Activated CD8-positive, alpha-beta memory T cell treated with anti-CD3 and anti-CD28 coated beads, Interleukin-2, amount 50 U/mL, for 4 hours (primary cell): ENCODE measurements around the gene AAR2.

ENCODE experiments used
- DNase-seq: peaks from one replicate; pipeline ENCODE4 v3.0.0-alpha.2; 2020

Gene AAR2

DNA sequence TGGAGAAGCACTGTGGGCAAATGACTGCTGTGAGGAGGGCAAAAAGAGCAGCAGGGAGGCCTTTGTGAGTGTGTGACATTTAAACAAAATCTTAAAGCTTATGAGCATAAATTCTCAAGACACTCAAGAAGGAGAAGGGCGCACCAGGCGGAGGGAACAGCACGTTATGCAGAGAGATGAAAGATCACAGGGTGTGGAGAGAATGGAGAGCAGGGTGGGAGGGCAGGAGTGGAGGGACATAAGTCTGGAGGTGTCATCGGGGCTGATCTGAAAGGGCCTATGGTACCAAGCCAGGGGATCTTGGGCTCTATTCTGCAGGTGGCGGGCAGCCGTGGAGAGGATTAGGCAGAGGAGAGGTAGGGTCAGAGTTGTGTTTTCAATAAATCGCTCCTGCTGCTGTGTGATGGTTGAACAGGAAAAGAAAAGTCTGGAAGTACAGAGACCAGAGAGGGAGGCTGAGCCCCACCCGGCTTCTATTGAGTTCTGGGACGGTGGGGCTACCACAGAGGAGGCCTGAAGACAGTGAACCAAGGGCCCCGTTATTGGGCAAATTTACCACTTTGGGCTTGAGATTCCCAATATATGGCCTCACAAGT, 45.6 kb downstream of the AAR2 start:
- DNase-seq, result no peak

DNA sequence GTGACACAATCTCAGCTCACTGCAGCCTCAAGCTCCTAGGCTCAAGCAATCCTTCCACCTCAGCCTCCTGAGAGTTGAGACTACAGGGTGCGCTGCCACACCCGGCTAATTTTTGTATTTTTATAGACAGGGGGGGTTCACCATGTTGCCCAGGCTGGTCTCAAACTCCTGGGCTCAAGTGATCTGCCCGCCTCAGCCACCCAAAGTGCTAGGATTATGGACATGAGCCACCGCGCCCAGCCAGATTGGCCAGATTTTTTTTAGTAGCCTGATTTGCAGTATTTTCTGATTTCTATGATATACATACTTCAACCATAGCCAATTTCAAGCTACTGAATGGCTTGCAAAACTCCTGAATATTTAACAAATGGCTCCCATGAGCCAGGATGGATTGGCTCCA, 48.5 kb downstream of the AAR2 start:
- DNase-seq, result no peak

DNA sequence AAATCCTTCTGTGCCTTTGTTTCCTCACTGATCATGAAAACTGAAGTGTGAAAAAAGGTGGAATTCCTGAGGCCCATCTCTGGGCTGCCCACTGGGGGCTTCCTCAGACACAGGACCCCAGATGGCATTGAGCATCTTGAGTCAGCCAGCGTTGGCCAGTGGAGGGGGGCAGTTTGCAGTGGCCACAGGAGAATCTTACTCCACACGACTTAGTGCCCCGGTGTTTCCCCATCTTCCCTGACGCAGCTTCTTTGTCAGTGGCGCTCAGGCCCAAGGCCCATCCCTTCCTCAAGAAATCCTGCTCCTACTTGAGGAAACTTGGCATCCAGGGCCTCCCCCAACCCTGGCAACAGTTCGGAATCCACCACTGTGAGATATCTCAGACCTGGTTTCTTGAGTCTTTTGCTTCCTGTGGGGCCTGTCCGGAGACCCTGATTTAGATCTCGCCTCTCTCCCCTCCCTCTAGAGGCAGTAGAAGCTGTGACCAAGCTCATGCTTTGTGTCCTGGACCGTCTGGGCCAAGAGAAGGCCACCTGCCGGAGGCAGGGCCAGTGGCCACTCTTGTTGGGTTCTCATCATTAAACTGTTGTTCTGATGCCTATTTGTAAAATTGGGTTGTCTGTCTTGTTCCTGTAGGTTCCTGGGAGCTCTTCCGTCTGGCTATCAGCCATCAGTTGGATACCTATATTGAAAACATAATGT, 49.6 kb downstream of the AAR2 start:
- DNase-seq, result no peak

DNA sequence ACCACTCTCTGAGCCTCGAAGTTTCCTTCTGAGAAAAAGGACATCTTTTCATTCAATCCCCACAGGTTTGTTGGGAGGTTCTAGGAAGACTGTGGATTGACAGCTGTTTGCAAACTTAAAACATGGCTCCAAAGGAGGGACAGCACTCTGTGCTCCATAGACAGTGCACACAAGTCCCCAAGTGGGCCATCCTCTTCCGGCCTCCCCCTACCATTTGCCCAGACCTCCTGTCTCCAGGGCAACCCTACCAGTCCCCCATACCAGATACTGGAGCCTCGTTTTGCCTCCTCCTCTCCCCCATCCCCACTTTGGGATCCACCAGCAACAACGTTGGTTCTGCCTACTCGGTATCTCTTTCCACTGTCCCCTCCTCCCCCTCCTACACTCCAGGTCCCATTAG, 61.4 kb downstream of the AAR2 start:
- DNase-seq, result no peak

DNA sequence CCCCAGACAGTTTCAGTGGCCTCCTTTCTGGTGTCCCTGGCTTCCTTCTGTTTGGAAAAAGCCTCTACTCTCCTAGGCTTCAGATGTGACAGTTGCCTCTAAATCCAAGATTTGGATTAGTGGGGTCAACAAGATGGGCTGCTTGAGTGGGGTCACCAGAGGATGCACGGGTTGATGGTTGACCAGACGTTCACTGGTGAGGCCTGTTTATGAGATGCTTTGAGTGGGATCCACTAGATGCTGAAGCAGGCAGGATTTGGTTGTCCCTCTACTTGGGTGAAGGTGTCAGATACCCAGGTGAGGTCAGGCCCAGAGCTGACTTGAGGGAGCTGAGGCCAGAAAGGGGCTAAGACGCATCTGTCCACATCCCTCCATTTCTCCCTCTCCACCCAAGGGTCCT, 61.8 kb downstream of the AAR2 start:
- DNase-seq, result no peak

DNA sequence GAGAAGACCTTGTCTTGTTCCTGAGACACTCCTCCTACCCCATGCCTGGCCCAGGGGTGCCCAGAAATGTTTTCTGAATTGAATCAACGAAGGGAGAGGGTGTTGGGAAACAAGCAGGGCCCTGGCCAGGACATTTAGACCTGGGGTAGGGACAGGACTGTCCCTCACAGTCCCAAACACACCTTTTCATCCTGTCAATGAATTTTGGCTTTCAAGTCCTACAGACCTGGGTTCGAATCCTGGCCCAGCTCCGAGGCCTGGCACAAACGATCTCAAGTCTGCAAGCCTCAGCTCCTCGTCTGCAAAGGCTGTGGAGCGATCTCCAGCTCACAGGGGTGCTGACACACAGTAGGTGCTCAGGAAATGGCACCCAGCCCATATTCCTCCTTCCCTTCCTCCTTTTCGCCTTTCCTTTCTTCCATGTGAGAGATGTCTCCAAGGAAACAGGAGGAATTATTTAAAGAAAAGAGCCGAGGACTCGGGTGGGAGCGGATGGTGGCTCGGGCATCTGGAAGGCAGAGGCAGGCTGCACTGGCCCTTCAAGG, 62.6 kb downstream of the AAR2 start:
- DNase-seq, result no peak

DNA sequence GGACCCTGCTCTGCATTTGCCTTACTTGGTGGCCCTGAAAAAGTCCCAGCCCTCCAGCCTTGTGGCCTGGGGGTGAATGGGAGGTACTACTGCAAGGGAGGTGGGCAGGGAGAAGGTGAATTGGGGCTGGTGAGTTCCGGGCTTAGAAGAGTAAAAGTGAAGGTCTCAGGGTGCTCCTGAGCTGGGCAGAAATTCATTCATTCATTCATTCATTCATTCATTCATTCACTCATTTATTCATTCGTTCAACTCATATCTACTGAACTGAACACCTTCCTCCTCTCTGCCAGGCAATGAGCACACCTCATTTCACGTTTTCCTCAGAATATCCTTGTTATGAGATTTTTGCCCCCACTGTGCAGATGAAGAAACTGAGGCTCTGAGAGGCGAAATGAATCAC, 63.2 kb downstream of the AAR2 start:
- no peak for DNase-seq

DNA sequence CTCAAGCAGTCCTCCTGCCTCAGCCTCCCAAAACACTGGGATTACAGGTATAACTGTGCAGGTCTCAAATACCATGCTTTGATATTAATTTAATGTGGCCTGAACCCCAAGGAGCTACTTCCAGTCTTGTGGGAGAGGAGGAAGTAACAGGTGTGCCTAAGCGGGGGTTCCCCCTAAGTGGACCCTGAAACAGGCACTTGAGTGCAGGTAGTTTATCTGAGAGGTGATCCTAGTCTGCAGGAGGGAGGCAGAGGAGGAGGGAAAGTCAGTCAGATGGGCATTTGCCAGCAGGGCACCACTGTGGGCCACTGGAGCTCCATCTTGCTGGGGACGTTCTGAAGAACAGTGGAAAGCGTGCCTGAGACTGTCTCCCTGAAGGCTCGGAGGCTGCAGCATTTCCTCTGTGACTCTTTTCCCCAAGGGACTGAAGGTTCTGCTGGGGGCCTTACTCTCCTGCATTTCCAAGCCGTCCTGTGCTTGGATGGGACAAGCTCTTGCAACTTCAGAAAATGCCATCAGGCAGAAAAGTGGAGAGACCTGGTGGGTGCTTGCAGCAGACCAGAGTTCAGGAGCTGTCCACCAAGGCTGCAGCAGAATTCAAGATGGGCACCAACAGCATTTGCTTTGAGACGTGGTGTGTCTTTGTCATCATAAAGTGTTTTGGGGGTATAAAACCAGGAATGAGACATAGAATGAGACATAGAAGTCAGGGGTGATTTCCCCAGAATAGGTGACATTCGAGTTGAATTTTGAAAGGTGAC, 65.3 kb downstream of the AAR2 start:
- no peak for DNase-seq

DNA sequence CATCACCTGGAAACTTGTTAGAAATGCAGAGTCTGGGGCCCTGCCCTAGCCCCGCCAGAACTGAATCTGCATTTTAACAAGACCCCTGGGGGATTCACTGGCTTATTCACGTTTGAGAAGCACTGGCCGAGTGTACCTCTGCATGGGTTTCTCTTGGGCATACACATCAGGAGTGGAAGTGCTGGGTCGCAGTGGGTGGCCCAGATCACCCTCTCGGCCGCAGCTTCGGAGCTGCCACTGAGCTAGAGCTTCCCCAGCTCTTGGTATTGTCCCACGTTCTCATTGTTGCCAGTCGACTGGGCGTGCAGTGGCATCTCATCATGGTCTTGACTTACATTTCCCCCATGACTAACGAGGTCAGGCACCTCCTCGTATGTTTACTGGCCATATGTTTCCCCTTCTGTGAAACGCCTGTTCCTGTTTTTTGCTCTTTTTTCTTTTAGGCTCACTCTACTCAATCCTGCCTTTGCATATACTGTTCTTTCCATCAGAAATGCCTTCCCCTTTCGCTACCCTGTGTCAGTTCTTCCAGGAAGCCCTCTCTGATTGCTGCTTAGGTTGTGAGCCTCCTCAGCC, 66.8 kb downstream of the AAR2 start:
- no peak for DNase-seq

DNA sequence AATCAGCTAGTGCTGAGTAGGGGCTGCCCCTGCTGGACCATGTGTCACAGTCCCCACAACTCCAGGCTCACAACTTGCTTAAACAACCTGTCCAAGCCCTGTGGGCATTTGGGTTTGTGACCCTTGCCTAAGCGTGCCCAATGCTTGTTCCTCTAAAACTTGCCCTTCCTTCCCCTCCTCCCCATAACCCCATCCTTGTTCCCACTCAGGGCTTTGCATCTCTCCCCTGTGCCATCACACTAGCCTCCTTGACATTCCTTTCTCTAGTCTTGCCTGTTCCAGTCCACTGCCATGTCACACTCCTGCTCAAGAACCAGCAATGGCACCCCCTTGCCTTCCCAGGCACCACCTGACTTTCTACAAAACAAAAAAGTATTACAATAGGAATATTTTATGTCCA, 67.6 kb downstream of the AAR2 start:
- DNase-seq, result no peak

DNA sequence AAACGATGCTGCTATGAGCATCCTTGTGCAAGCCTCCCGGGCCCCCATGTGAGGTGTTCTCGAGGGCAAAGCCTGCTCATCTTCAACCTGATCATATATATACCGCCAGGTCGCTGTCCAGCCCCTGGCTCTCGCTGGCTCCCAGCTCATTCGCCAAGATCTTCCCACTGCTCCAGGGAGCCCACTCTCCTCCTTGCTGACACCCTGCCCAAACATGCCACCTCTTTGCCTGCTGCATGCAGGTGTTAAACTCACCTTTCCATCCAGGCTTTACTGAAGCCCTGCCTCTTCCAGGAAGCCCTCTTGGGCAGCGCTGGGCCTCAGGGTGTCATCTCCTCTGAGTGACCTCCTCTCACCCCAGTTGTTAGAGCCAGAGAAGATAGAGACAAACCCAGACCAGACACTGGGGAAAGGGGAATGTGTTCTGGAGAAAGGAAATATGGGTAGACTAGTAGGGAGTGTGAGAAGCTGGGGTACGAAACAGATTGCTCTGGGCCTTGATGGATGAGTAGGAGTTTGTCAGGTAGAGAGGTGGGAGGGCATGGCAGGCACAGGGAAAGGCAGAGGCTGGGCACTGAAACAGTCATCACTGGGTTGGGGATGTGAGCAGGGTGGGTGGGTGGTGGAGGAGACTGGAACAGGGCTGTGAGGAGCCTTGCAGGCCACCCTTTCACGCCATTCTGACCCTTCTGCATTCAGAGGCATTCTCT, 68.7 kb downstream of the AAR2 start:
- no peak for DNase-seq

DNA sequence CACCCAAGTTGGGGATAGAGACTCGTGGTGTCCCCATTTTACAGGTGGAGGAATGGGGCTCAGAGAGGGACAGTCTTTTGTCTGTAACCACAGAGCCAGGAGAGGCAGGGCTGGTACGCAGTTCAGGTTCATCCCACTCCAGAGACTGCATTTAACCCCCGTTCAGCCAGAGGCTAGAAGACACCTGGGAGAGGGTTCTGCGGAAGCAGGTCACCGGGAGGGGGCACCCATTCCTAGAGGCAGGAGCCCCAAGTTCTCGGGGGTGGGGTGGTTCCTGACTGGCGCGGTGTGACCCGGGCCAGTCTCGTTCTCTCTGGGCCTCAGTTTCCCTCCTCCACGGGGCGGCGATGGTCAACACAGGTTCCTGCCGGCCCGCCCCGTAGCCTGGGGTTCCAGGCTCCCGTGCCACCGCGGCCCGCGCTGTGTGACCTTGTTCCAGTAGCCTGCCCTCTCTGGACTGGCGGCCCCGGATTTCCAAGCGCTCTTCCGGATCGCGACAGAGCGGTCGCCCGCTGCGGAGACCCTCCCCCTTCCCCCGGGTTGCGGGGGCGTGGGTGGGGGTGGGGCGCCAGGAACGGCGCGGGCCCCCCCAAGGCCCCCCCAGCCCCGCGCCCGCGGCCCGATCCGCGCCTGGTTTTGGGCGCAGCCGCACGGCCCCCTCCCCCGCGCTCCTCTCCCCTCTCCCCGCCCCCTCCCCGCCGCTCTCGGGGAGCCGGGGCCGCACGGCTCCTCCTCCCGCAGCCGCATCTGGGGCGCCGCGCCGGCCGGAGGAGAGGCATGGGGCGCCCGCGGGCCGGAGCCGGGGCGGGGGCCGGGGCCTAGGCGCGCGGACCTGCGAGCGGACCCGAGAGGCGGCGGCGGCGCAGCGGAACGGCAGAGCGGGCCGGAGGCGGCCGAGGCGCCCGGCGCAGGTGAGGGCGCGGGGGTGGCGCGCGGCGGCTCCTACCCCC, 69.6 kb downstream of the AAR2 start, which contains the start of gene DLGAP4:
Gene DLGAP4 (plus strand): TSS at position 738 of the 950 bp plus-strand sequence. CDS start 125,379 bp downstream, outside the sequence.
- DNase-seq, result no peak
